Nephron (organoid): ENCODE measurements around the gene AFF2.

ENCODE experiments used
- H3K27ac Mint-ChIP-seq, 3 experiments: 2 replicates each; pipeline ENCODE4 v1.8.0; 2020; ENCODE audit warnings: mixed read lengths in 3 of 3, mild to moderate bottlenecking in 2 of 3, moderate library complexity in 1 of 3
- H3K27me3 Mint-ChIP-seq: 2 replicates; pipeline ENCODE4 v1.8.0; 2021; ENCODE audit warnings: low read depth, mild to moderate bottlenecking, moderate library complexity, mixed read lengths
- H3K36me3 Mint-ChIP-seq: 2 replicates; pipeline ENCODE4 v1.8.0; 2020; ENCODE audit warnings: low read depth, mixed read lengths
- H3K4me1 Mint-ChIP-seq: 2 replicates; pipeline ENCODE4 v1.8.0; 2020; ENCODE audit warnings: mixed read lengths
- H3K4me3 Mint-ChIP-seq, 3 experiments: 2 replicates each; pipeline ENCODE4 v1.8.0; 2020; ENCODE audit warnings: mild to moderate bottlenecking in 3 of 3, mixed read lengths in 3 of 3, moderate library complexity in 2 of 3
- H3K9me3 Mint-ChIP-seq: 2 replicates; pipeline ENCODE4 v1.8.0; 2020; ENCODE audit warnings: mixed read lengths
- TF ChIP-seq, protein P1 (sequence below), 3 experiments: fragments of 200-600 bp; sonication (generic); IDR thresholded peaks; one replicate each; pipeline ENCODE4 v1.5.0; 2021; ENCODE audit warnings: antibody characterized with exemption in 3 of 3; ENCODE audit not compliant: unreplicated experiment in 3 of 3

The AFF2 gene

GRCh38 chrX:148741441-148741840 is 241.0 kb downstream of the AFF2 start:
- peak overlapping the region in 2 of 3 experiments; percentile 34 to 71 for H3K27ac Mint-ChIP-seq
- H3K4me1 Mint-ChIP-seq: no peaks in the 10 kb centered on the region
- H3K36me3 Mint-ChIP-seq: peaks cover 3% of the 10 kb centered on the region
- peaks cover 33% of the 10 kb centered on the region for H3K9me3 Mint-ChIP-seq
- TF ChIP-seq, protein P1, sequence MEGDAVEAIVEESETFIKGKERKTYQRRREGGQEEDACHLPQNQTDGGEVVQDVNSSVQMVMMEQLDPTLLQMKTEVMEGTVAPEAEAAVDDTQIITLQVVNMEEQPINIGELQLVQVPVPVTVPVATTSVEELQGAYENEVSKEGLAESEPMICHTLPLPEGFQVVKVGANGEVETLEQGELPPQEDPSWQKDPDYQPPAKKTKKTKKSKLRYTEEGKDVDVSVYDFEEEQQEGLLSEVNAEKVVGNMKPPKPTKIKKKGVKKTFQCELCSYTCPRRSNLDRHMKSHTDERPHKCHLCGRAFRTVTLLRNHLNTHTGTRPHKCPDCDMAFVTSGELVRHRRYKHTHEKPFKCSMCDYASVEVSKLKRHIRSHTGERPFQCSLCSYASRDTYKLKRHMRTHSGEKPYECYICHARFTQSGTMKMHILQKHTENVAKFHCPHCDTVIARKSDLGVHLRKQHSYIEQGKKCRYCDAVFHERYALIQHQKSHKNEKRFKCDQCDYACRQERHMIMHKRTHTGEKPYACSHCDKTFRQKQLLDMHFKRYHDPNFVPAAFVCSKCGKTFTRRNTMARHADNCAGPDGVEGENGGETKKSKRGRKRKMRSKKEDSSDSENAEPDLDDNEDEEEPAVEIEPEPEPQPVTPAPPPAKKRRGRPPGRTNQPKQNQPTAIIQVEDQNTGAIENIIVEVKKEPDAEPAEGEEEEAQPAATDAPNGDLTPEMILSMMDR (IDR thresholded peaks at IDR 0.05; ENCODE audit: unreplicated experiment in 3 of 3): no peak
- no peak overlapping the region for H3K4me3 Mint-ChIP-seq
- no peaks in the 10 kb centered on the region for H3K27me3 Mint-ChIP-seq

- no peaks in the 10 kb centered on the region for H3K27me3 Mint-ChIP-seq
- no peaks in the 10 kb centered on the region for H3K36me3 Mint-ChIP-seq
- no peaks in the 10 kb centered on the region for H3K4me1 Mint-ChIP-seq
- TF ChIP-seq, protein P1 (IDR thresholded peaks at IDR 0.05; ENCODE audit: unreplicated experiment in 3 of 3): no peak
- peaks cover 2% of the 10 kb centered on the region for H3K9me3 Mint-ChIP-seq
- H3K4me3 Mint-ChIP-seq: no peak overlapping the region
- no peak overlapping the region for H3K27ac Mint-ChIP-seq
These were observed 254.7 kb downstream of the AFF2 start for GRCh38 chrX:148755111-148755510.

GRCh38 chrX:148763896-148764295 is 263.5 kb downstream of the AFF2 start:
- Mint-ChIP-seq H3K27me3 (no peaks in the 10 kb centered on the region), H3K4me3 (no peak overlapping the region), H3K4me1 (peaks cover 5% of the 10 kb centered on the region), H3K9me3 (peaks cover 7% of the 10 kb centered on the region), H3K27ac (no peak overlapping the region), H3K36me3 (peaks cover 3% of the 10 kb centered on the region)
- TF ChIP-seq, protein P1 (IDR thresholded peaks at IDR 0.05; ENCODE audit: unreplicated experiment in 3 of 3): no peak

DNA sequence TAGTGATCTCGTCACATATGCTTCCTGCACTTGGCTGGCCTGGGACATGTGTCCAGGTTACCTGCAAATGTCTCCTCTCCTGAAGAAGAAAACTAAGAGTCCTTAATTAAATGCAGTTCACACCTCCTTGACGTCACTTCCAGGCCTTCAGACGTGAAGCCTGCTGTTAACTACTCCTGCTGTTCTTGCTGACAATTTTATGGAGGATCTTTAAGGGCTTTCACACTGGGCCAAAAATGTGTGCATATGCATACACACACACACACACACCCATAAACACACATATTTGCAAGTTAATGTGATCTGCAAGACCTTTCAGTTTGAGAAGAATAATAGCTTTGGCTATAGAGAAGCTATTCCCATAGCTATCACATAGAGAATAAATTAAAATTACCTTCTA is 267.9 kb downstream of the AFF2 start:
- TF ChIP-seq, protein P1 (IDR thresholded peaks at IDR 0.05; ENCODE audit: unreplicated experiment in 3 of 3): no peak
- no peaks in the 10 kb centered on the region for H3K27me3 Mint-ChIP-seq
- peaks cover 14% of the 10 kb centered on the region for H3K4me1 Mint-ChIP-seq
- peaks cover 7% of the 10 kb centered on the region for H3K9me3 Mint-ChIP-seq
- H3K27ac Mint-ChIP-seq: no peak overlapping the region
- no peak overlapping the region for H3K4me3 Mint-ChIP-seq
- peaks cover 3% of the 10 kb centered on the region for H3K36me3 Mint-ChIP-seq

DNA sequence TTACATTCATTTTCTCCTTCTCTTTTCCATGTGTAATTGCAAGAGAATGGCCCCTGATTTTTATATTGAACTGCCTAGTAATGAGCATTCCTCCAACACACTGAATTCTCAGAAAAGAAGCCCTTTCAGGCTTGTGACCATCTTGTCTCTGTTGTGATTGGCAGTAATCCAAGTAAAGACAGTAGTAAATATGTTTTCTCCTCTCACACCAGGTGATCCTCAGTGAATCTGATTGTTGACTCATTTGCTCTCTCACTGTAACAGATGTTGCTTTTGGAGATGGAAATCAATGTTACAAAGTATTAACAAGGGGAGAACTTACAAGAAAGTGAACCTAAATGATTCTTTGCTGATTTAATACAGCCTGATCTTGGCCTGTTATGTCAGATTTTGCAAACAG is 271.0 kb downstream of the AFF2 start:
- peaks cover 19% of the 10 kb centered on the region for H3K9me3 Mint-ChIP-seq
- no peaks in the 10 kb centered on the region for H3K27me3 Mint-ChIP-seq
- H3K36me3 Mint-ChIP-seq: peaks cover 3% of the 10 kb centered on the region
- H3K4me3 Mint-ChIP-seq: no peak overlapping the region
- peaks cover 9% of the 10 kb centered on the region for H3K4me1 Mint-ChIP-seq
- H3K27ac Mint-ChIP-seq: no peak overlapping the region
- TF ChIP-seq, protein P1 (IDR thresholded peaks at IDR 0.05; ENCODE audit: unreplicated experiment in 3 of 3): no peak

DNA sequence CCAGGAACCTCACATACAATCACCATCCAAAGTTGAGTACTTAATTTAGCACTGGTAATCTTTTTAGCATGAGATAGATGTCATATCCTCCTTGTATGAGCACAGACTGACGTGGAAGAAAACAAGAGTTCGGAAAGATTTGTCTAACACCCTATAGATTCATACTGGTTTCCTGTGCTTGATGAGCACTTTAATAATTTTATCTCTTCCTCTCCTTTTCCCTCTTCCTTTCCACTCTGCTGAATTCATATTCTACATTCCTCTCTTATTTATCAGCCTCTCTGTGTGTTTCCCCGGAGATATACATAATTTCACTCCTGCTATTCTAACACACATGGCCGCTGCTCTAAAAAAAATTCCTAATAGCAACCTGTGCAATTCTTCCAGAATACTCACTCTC is 273.9 kb downstream of the AFF2 start:
- Mint-ChIP-seq H3K4me3 (no peak overlapping the region), H3K9me3 (peaks cover 38% of the 10 kb centered on the region)

More for the DNA sequence above, 273.9 kb downstream of the AFF2 start:
- no peaks in the 10 kb centered on the region for H3K27me3 Mint-ChIP-seq
- H3K4me1 Mint-ChIP-seq: peaks cover 9% of the 10 kb centered on the region
- TF ChIP-seq, protein P1 (IDR thresholded peaks at IDR 0.05; ENCODE audit: unreplicated experiment in 3 of 3): no peak
- peaks cover 20% of the 10 kb centered on the region for H3K36me3 Mint-ChIP-seq
- H3K27ac Mint-ChIP-seq: no peak overlapping the region
